Small intestine (tissue), 7 donors: Measurements from ENCODE around the gene PALMD. TPM values are rescaled to one million over a fixed set of nuclear protein-coding genes. Genes with fewer than 3 reads are reported as not detected.

Experiments used
- DNase-seq, 2 donors: peaks; one replicate each; pipeline versions ENCODE4 v3.0.0 to v3.0.0-alpha.2; 2013
- FAIRE-seq: peaks from 2 replicates; lab custom pipeline; 2012; peaks lifted over from hg19 to GRCh38; lab: Jason Lieb, UNC
- H3K27ac ChIP-seq, 3 donors: one replicate each; pipeline ENCODE4 v1.5.1; 2013; ENCODE audit warnings: low read length in 2 of 3, mild to moderate bottlenecking in 2 of 3, control low read depth in 1 of 3, inconsistent platforms in 1 of 3, low read depth in 1 of 3, moderate library complexity in 1 of 3
- H3K27me3 ChIP-seq, 3 donors: one replicate each; pipeline ENCODE4 v1.6.1; 2013; ENCODE audit warnings: low read length in 3 of 3, inconsistent platforms in 1 of 3; ENCODE audit not compliant: control insufficient read depth in 3 of 3, insufficient read depth in 3 of 3
- H3K36me3 ChIP-seq, 3 donors: one replicate each; pipeline ENCODE4 v1.6.1; 2013; ENCODE audit warnings: low read length in 3 of 3, inconsistent platforms in 1 of 3, low read depth in 1 of 3, mild to moderate bottlenecking in 1 of 3, moderate library complexity in 1 of 3; ENCODE audit not compliant: control insufficient read depth in 3 of 3, insufficient read depth in 2 of 3
- H3K4me1 ChIP-seq, 3 donors: one replicate each; pipeline ENCODE4 v1.6.1; 2013; ENCODE audit warnings: low read length in 2 of 3, inconsistent platforms in 1 of 3, low read depth in 1 of 3, mild to moderate bottlenecking in 1 of 3, moderate library complexity in 1 of 3; ENCODE audit not compliant: control insufficient read depth in 3 of 3, insufficient read depth in 2 of 3
- H3K4me3 ChIP-seq, 3 donors: one replicate each; pipeline ENCODE4 v1.5.1; 2013; ENCODE audit warnings: low read length in 3 of 3, control low read depth in 1 of 3, inconsistent platforms in 1 of 3, low read depth in 1 of 3, mild to moderate bottlenecking in 1 of 3, moderate library complexity in 1 of 3
- H3K9me3 ChIP-seq, 2 donors: one replicate each; pipeline ENCODE4 v1.6.1; 2013; ENCODE audit warnings: low read depth in 1 of 2, low read length in 1 of 2; ENCODE audit not compliant: control insufficient read depth in 2 of 2, insufficient read depth in 1 of 2
- WGBS, 3 donors: extraction: QIAGEN DNeasy Blood & Tissue Kit; methylation state at CpG; one replicate each; pipeline ENCODE4 v1.1.7; 2013; 5-methylcytosine and 5-hydroxymethylcytosine counted together
- polyA plus RNA-seq, 4 donors: library from polyadenylated mRNA; stranded (reverse) in 3 of 4; unstranded in 1 of 4; fragments of 200-250 nt in 3 of 4; fragments of 120-200 nt in 1 of 4; gene quantifications; one replicate each; pipeline versions ENCODE4 v1.2.1 to v1.2.3, GENCODE V29; 2013
- donor health status: healthy with polysubstance abuse.
- donor health status: control.
- donor health status: control.
- donor health status: Bipolar disorder and iron deficiency.
- donor health status: healthy.

Gene PALMD
- polyA plus RNA-seq, 4 donors: 0.67 to 14.5 (median 1.7) TPM

GRCh38 chr1:99646868-99647267 is 955 bp downstream of the PALMD start:
- DNase-seq: no peak
- Histone ChIP-seq H3K27me3 (peaks cover 0 to 8% (median 6%) of the 10 kb centered on the region in 3 donors), H3K9me3 (no peaks in the 10 kb centered on the region), H3K4me1 (peaks cover 0 to 2% (median 0%) of the 10 kb centered on the region in 3 donors), H3K36me3 (no peaks in the 10 kb centered on the region), H3K4me3 (no peak overlapping the region), H3K27ac (no peak overlapping the region)
- 61 to 86% (median 73%) methylated on average over 5 of the region's 5 CpGs for WGBS, 3 donors
- no peak for FAIRE-seq

DNA sequence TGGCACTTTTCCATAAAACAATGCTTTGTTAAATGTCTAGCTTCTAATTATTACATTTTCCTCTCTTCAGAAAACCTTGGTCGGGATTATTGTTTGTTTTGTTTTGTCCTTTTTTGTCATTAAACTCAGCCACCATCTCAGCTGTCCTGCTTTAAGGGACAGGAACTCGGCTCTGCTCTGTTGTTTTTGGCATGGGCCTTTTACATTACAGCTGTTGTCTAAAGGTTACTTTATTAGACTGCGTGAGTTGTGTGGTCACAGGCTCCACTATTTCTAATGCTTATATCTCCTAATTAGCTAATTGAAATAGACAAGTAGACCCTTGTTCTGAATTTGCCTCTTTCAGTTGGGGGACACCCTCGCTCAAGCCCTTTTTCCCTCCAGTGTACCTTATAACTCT is 1.6 kb downstream of the PALMD start:
- FAIRE-seq (no peak), DNase-seq (no peak)
- H3K4me3 ChIP-seq: no peak overlapping the region
- H3K27ac ChIP-seq: peak overlapping the region in 1 of 3 donors; percentile 66
- H3K9me3 ChIP-seq: no peaks in the 10 kb centered on the region
- H3K4me1 ChIP-seq: peaks cover 0 to 2% (median 0%) of the 10 kb centered on the region in 3 donors
- 29 to 49% (median 44%) methylated on average over 4 of the region's 4 CpGs for WGBS, 3 donors
- H3K27me3 ChIP-seq: peaks cover 0 to 8% (median 6%) of the 10 kb centered on the region in 3 donors
- H3K36me3 ChIP-seq: no peaks in the 10 kb centered on the region

GRCh38 chr1:99648107-99648506 is 2.2 kb downstream of the PALMD start:
- H3K4me3 ChIP-seq: no peak overlapping the region
- peaks cover 0 to 8% (median 6%) of the 10 kb centered on the region in 3 donors for H3K27me3 ChIP-seq
- 33 to 73% (median 63%) methylated on average over 4 of the region's 4 CpGs for WGBS, 3 donors
- no peak for FAIRE-seq
- no peaks in the 10 kb centered on the region for H3K36me3 ChIP-seq
- peaks cover 0 to 2% (median 0%) of the 10 kb centered on the region in 3 donors for H3K4me1 ChIP-seq
- H3K9me3 ChIP-seq: no peaks in the 10 kb centered on the region
- peak in 1 of 2 donors; percentile 21 for DNase-seq
- no peak overlapping the region for H3K27ac ChIP-seq

DNA sequence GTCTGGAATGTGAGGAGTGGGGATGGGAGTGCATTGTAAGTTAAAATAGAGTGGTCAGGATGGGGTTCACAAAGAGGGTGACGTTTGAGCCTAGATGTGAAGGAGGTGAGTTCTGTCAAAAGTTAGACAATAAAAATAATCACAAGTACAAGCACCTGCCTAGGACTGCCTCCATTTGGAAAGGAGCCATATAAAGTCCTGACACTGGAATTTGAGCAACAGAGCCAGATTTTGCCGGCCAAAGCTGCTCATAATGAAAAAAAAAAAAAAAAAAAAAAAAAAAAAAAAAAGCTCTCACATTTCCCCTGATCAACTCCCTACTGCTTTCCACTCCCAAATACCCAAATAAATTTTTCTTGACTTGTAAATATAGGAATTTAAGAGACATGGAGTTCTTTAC is 4.1 kb downstream of the PALMD start:
- 10 to 47% (median 29%) methylated on average over 2 of the region's 2 CpGs for WGBS, 3 donors
- Histone ChIP-seq H3K9me3 (no peaks in the 10 kb centered on the region), H3K4me1 (peaks cover 0 to 2% (median 0%) of the 10 kb centered on the region in 3 donors), H3K4me3 (no peak overlapping the region), H3K27me3 (peaks cover 0 to 8% (median 6%) of the 10 kb centered on the region in 3 donors), H3K36me3 (no peaks in the 10 kb centered on the region), H3K27ac (no peak overlapping the region)
- DNase-seq: no peak
- no peak for FAIRE-seq

DNA sequence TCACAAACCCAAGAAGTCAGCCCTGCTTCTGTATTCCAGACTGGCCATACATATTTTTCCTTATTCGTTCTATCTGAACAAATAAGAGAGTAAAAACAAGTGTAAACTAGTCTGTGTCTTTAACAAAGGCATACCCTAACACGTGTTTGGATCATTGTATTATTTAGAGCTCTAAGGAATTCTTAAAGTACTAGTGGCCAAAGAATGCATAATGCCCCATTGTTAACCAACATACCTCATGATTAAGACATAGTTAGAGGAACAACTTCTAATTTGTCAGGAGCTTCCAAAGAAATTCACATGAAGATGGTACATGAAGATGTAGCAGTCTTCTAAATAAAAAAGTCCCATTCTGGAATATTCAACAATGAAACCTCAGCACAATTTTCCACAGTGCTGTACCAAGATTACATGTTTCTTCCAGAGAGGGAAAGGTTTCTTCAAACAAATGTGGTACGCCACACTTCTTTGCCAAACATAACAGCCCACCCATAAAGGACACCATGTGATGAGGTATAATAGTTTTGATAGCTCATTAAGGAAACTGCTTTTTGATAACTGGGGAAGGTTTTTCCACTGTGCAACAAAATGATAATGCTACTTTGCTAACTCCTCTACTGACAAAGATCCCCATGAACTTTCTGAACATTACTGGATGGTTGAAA is 5.0 kb downstream of the PALMD start:
- H3K36me3 ChIP-seq: no peaks in the 10 kb centered on the region
- peaks cover 0 to 2% (median 0%) of the 10 kb centered on the region in 3 donors for H3K4me1 ChIP-seq
- FAIRE-seq: no peak
- no peak overlapping the region for H3K4me3 ChIP-seq
- H3K27me3 ChIP-seq: peaks cover 0 to 5% (median 5%) of the 10 kb centered on the region in 3 donors
- no peaks in the 10 kb centered on the region for H3K9me3 ChIP-seq
- no peak for DNase-seq
- 38 to 60% (median 59%) methylated on average over 3 of the region's 3 CpGs for WGBS, 3 donors
- H3K27ac ChIP-seq: no peak overlapping the region

DNA sequence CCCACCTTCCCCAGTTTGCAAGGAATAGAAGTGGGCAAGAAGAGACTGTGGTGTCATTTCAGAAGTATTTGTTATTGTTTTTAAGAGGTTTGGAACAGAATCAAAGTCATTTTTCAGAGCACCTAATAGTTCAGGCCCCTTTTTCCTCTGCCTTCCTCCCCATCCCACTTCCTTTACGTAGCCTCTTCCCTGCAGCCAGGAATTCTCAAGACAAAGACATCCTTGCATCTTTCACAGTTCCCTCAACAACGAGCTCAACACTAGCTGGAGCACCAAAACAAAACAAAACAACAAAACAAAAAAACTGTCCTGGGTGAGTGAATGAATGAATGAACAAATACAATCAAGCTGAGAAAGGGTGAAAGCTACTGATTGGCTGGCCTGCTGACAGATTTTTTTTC is 7.0 kb downstream of the PALMD start:
- 47 to 66% (median 57%) methylated on average over 2 of the region's 2 CpGs for WGBS, 3 donors
- Histone ChIP-seq H3K27ac (no peak overlapping the region), H3K36me3 (no peaks in the 10 kb centered on the region), H3K27me3 (peaks cover 0 to 2% (median 0%) of the 10 kb centered on the region in 3 donors), H3K9me3 (no peaks in the 10 kb centered on the region), H3K4me1 (no peaks in the 10 kb centered on the region), H3K4me3 (no peak overlapping the region)
- DNase-seq (no peak), FAIRE-seq (no peak)

DNA sequence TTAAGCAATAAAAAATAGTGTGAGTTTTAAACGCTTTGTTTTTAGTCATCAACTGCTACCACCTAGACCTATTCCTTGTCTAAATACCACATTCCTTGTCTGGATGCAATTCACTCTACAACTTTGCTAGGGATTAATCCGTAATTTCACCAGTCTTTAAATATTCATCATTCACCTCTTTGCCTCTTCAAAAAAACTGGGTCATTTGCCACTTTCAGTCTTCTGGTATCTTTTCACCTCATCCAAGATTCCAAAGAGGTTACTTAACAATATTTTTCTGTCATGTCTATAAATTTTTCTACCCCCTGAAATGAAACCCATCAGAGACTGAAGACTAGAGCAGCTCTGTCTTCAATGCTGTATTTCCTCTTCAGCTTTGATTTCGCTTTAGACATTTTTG is 9.5 kb downstream of the PALMD start:
- no peaks in the 10 kb centered on the region for H3K36me3 ChIP-seq
- H3K4me3 ChIP-seq: no peak overlapping the region
- 89 to 92% (median 92%) methylated on average over 3 of the region's 3 CpGs for WGBS, 3 donors
- H3K27ac ChIP-seq: no peak overlapping the region
- H3K27me3 ChIP-seq: no peaks in the 10 kb centered on the region
- FAIRE-seq (no peak), DNase-seq (no peak)
- no peaks in the 10 kb centered on the region for H3K4me1 ChIP-seq
- H3K9me3 ChIP-seq: no peaks in the 10 kb centered on the region

DNA sequence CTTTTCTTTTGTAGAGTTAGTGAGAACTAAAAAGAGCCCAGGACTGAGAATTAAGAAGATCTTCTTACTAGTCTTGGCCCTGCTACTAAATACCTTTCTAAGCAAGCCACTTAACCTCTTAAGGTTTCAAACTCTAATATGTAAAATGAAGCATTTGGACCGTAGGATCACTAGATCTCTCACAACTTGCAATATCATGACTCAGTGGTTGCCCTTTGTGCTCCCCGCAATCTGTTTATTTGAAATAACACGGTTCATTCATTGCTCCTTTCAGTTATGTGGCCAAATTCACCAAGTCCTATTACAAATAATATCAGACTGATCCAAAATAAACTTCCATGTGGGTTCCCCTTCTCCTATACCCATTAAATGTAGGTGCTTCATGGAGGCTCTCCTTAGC is 10.8 kb downstream of the PALMD start:
- 74 to 84% (median 77%) methylated on average over 3 of the region's 3 CpGs for WGBS, 3 donors
- no peak overlapping the region for H3K27ac ChIP-seq

More for the DNA sequence above, 10.8 kb downstream of the PALMD start:
- Histone ChIP-seq H3K27me3 (no peaks in the 10 kb centered on the region), H3K4me3 (no peak overlapping the region), H3K9me3 (no peaks in the 10 kb centered on the region), H3K4me1 (no peaks in the 10 kb centered on the region), H3K36me3 (no peaks in the 10 kb centered on the region)
- FAIRE-seq (no peak), DNase-seq (no peak)
